Left colon (tissue), 2 donors: Measurements from ENCODE around the gene TLCD1. TPM values are rescaled to one million over a fixed set of nuclear protein-coding genes. Genes with fewer than 3 reads are reported as not detected.

Experiments
- ATAC-seq: fragments of 200-7000 bp; cut with Tn5 transposase; one replicate; pipeline ENCODE4 v1.9.1; 2020; ENCODE audit warnings: mild to moderate bottlenecking, moderate library complexity
- DNase-seq, 2 donors: peaks; one replicate each; pipeline ENCODE4 v3.0.0-alpha.2; 2020
- intact Hi-C, 2 donors: fragments of 100-400 bp; cut with DNase I in 1 of 2; cut with micrococcal nuclease in 1 of 2; formaldehyde crosslinking; loops; one replicate each; pipeline versions ENCODE4 v1.11.2 to v1.14.0; 2022; cut with DNase I, micrococcal nuclease
- long read RNA-seq: library from polyadenylated mRNA; unstranded; transcript quantifications from one replicate; pipeline ENCODE4 v2.0.0, GENCODE V29; 2021
- total RNA-seq, 2 donors: library from RNA; stranded (reverse); fragmentation: NEBNext Ultra II Directional; extraction: Animal tissue kit (Norgen Biotek cat#: 25700); gene quantifications; one replicate each; pipeline ENCODE4 v1.2.1, GENCODE V29; 2021
- donor health status: DM: no; HTN: no; CAD: no.
- donor health status: DM: yes; HTN: yes; CAD: no.

The TLCD1 gene
- 10 to 100 TPM in 1 of 2 donors, 1 to 10 TPM in 1; 7.1 to 12.8 TPM for total RNA-seq
- long read RNA-seq, transcript TLCD1-201 (4 exons, 1,017 nt) = major isoform, 7 of 9 reads
- long read RNA-seq, partial matches to known transcripts = 0 of 9 reads
- long read RNA-seq, other reads (novel, unspliced or antisense) = 1 of 9 reads

GRCh38 chr17:28726226-28726626, at the start of gene TLCD1:
TSS of gene TLCD1 (minus strand) at chr17:28726233. CDS start at chr17:28726097, 136 bp downstream.
- DNase-seq (peak; percentile 81 to 86), ATAC-seq (peak; percentile 29)
- intact Hi-C loops = no loop called here

- no peak for ATAC-seq
- no peak for DNase-seq
- intact Hi-C loops = no loop called here
Observed at GRCh38 chr17:28774206-28774605, 48.2 kb upstream of the TLCD1 start.

- intact Hi-C loops = no loop called here
- DNase-seq (no peak), ATAC-seq (no peak)
Observed at GRCh38 chr17:28773736-28774135, 47.7 kb upstream of the TLCD1 start.

- ATAC-seq = no peak
- intact Hi-C loops = loop anchor here in 1 of 2 donors (10.0 kb wide), 2 partner anchors 130 to 160 kb away; partner anchors contain the start of gene FLOT2
- no peak for DNase-seq
Observed at GRCh38 chr17:28765038-28765437, 39.0 kb upstream of the TLCD1 start.

- intact Hi-C loops = loop anchor here in 1 of 2 donors (10.0 kb wide), 2 partner anchors 131 to 161 kb away; partner anchors contain the start of gene FLOT2
- DNase-seq (peak; percentile 63 to 85), ATAC-seq (peak; percentile 48)
Observed at GRCh38 chr17:28763804-28764266, 37.8 kb upstream of the TLCD1 start.

- no peak for DNase-seq
- ATAC-seq = peak; percentile 11
- intact Hi-C loops = loop anchor here in 1 of 2 donors (10.0 kb wide), 2 partner anchors 132 to 162 kb away; partner anchors contain the start of gene FLOT2
Observed at GRCh38 chr17:28763137-28763799, 37.2 kb upstream of the TLCD1 start.

GRCh38 chr17:28760601-28761562, 34.8 kb upstream of the TLCD1 start:
- DNase-seq (peak; percentile 65 to 77), ATAC-seq (peak; percentile 74)
- intact Hi-C loops = loop anchor here in 1 of 2 donors (10.0 kb wide), 2 partner anchors 134 to 164 kb away; partner anchors contain the start of gene FLOT2

GRCh38 chr17:28759256-28759865, 33.3 kb upstream of the TLCD1 start:
- ATAC-seq (no peak), DNase-seq (no peak)
- intact Hi-C loops = loop anchor here in 1 of 2 donors (10.0 kb wide), 1 partner anchor 155 kb away; no protein-coding TSS in a partner anchor

- ATAC-seq = no peak
- intact Hi-C loops = loop anchor here in 1 of 2 donors (10.0 kb wide), 1 partner anchor 156 kb away; no protein-coding TSS in a partner anchor
- DNase-seq = no peak
Observed at GRCh38 chr17:28758411-28759121, 32.5 kb upstream of the TLCD1 start.

- intact Hi-C loops = loop anchor here in 1 of 2 donors (10.0 kb wide), 1 partner anchor 159 kb away; no protein-coding TSS in a partner anchor
- no peak for ATAC-seq
Observed at GRCh38 chr17:28756049-28756804, 30.2 kb upstream of the TLCD1 start.

GRCh38 chr17:28755486-28755885, 29.5 kb upstream of the TLCD1 start:
- intact Hi-C loops = loop anchor here in 1 of 2 donors (10.0 kb wide), 1 partner anchor 159 kb away; no protein-coding TSS in a partner anchor

More at GRCh38 chr17:28756049-28756804, 30.2 kb upstream of the TLCD1 start:
- DNase-seq = no peak

GRCh38 chr17:28751600-28752366, 25.8 kb upstream of the TLCD1 start:
- intact Hi-C loops = loop anchor here in 1 of 2 donors (10.0 kb wide), 1 partner anchor 163 kb away; no protein-coding TSS in a partner anchor
- no peak for DNase-seq
- no peak for ATAC-seq

More at GRCh38 chr17:28755486-28755885, 29.5 kb upstream of the TLCD1 start:
- no peak for DNase-seq
- no peak for ATAC-seq

GRCh38 chr17:28750178-28751047, 24.4 kb upstream of the TLCD1 start:
- intact Hi-C loops = loop anchor here in 1 of 2 donors (10.0 kb wide), 1 partner anchor 164 kb away; no protein-coding TSS in a partner anchor
- peak; percentile 89 to 98 for DNase-seq
- peak; percentile 50 for ATAC-seq

- DNase-seq (peak in 1 of 2 donors; percentile 20), ATAC-seq (no peak)
- intact Hi-C loops = loop anchor here in 1 of 2 donors (10.0 kb wide), 1 partner anchor 165 kb away; no protein-coding TSS in a partner anchor
Observed at GRCh38 chr17:28749516-28750177, 23.6 kb upstream of the TLCD1 start.
